Astrocyte of the cerebellum (primary cell): ENCODE data around the gene SLC25A39.
"Not testable (repeated sequence)": the region's sequence is repeated elsewhere in the genome, so short reads cannot be mapped to it uniquely, and the experiment has no call there.

Experiments
- DNase-seq: peaks from one replicate; pipeline ENCODE4 v3.0.0-alpha.2; 2011; ENCODE audit warnings: low read depth
- H3K4me3 ChIP-seq: 2 replicates; pipeline ENCODE4 v1.5.1; 2011; ENCODE audit warnings: mild to moderate bottlenecking, low read depth, low read length, moderate library complexity
- in situ Hi-C: cut with HindIII; loops from 2 replicates; pipeline ENCODE4 v1.10.0; 2017; ENCODE audit warnings: low sequenced_read_pairs
- TF ChIP-seq, protein P1 (sequence below): IDR thresholded peaks from 2 replicates; pipeline ENCODE4 v1.5.1; 2012; ENCODE audit warnings: low read length, low read depth, moderate library complexity, mild to moderate bottlenecking; ENCODE audit errors: missing control alignments

SLC25A39 gene

DNA sequence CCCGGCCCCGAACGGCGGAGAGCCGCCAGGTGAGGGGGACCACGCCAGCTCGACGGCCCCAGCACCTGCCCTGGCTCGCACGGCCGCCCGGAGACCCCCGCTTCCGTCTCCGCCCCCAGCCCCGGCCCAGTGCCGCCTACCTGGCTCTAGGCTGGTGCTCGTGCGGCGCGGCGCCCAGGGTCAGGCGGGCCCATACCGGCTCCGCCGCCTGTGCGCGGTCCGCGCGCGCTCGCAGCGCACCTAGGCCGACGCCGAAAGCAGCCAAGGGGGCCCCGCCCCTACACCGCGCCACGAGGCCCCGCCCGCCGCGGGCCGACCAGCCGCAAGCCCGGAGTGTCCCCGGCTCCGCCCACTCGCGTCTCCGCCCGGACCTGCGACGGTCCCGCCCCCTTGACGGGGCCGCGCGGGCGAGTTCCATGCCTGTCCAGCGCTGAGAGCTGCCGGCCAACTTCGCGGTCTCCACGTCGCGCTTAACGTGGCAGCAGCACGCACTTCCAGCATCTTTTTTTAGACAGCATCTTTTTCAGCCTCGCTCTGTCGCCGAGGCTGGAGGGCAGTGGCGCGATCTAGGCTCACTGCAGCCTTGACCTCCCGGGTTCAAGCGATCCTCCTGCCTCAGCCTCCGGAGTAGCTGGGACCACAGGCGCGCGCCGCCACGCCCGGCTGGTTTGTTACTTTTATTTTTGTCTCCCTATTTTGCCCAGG, at the start of gene SLC25A39:
TSS of gene SLC25A39 (minus strand) at position 253 of the 705 bp plus-strand sequence. CDS start 1,261 bp downstream, outside the sequence.
- TF ChIP-seq, protein P1, sequence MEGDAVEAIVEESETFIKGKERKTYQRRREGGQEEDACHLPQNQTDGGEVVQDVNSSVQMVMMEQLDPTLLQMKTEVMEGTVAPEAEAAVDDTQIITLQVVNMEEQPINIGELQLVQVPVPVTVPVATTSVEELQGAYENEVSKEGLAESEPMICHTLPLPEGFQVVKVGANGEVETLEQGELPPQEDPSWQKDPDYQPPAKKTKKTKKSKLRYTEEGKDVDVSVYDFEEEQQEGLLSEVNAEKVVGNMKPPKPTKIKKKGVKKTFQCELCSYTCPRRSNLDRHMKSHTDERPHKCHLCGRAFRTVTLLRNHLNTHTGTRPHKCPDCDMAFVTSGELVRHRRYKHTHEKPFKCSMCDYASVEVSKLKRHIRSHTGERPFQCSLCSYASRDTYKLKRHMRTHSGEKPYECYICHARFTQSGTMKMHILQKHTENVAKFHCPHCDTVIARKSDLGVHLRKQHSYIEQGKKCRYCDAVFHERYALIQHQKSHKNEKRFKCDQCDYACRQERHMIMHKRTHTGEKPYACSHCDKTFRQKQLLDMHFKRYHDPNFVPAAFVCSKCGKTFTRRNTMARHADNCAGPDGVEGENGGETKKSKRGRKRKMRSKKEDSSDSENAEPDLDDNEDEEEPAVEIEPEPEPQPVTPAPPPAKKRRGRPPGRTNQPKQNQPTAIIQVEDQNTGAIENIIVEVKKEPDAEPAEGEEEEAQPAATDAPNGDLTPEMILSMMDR, result no peak
- in situ Hi-C loops, result no loop called here
- DNase-seq, result peak; percentile 83
- H3K4me3 ChIP-seq, result peak within 1 kb of the TSS; percentile 87

DNA sequence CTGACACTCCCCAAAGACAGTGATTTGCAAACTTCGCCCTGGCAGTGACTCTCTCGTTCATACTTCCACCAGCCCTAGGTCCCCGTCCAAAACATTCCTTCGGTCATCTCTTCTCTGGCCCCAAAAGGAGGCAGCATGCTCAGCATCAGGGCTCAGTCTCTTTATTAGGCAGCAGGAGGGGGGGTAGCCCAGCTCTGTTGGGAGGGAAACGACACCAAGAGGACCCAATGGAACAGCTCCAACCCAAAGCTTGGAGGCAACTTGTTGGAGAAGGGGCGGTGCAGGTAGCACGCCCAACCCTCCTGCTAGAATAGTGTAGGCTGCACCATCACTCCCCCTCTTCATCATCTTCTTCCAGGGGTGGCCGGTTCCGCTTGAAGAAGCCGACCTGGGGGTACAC, 47.4 kb upstream of the SLC25A39 start:
- in situ Hi-C loops, result loop anchor here (25.0 kb wide), 1 partner anchor 265 kb away; no protein-coding TSS in a partner anchor
- no peak overlapping the region for H3K4me3 ChIP-seq
- no peak for DNase-seq
- TF ChIP-seq, protein P1, result no peak

GRCh38 chr17:44369414-44370023, 44.9 kb upstream of the SLC25A39 start:
- not testable (repeated sequence) for DNase-seq, H3K4me3 ChIP-seq
- in situ Hi-C loops, result loop anchor here (25.0 kb wide), 1 partner anchor 268 kb away; no protein-coding TSS in a partner anchor

- in situ Hi-C loops, result loop anchor here (25.0 kb wide), 1 partner anchor 269 kb away; no protein-coding TSS in a partner anchor
- DNase-seq, H3K4me3 ChIP-seq: not testable (repeated sequence)
Observed at GRCh38 chr17:44368391-44369243, 44.0 kb upstream of the SLC25A39 start.

- H3K4me3 ChIP-seq, result no peak overlapping the region
- TF ChIP-seq, protein P1, result no peak
- no peak for DNase-seq
- in situ Hi-C loops, result loop anchor here (25.0 kb wide), 1 partner anchor 270 kb away; no protein-coding TSS in a partner anchor
Observed at GRCh38 chr17:44367231-44367979, 42.8 kb upstream of the SLC25A39 start.

DNA sequence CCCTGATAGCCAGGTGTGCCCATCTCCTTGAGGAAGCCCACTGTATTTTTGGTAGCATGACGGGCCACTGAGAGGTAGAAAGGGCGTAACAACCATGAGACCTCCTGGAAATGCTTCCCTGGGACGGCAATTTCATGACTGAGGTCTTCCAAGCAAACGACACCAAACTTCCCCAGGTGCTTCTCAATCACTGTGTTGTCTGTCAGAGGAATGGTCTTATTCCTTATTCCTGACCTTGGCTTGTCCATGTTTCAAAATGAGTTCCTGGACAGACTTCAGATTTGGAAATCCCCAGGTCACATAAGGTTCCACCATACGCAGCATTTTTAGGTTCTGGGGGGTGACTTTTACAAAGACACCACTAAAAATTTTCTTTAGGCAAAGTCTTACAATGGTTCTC, 40.4 kb upstream of the SLC25A39 start:
- H3K4me3 ChIP-seq, DNase-seq: not testable (repeated sequence)
- in situ Hi-C loops, result loop anchor here (25.0 kb wide), 1 partner anchor 272 kb away; no protein-coding TSS in a partner anchor

DNA sequence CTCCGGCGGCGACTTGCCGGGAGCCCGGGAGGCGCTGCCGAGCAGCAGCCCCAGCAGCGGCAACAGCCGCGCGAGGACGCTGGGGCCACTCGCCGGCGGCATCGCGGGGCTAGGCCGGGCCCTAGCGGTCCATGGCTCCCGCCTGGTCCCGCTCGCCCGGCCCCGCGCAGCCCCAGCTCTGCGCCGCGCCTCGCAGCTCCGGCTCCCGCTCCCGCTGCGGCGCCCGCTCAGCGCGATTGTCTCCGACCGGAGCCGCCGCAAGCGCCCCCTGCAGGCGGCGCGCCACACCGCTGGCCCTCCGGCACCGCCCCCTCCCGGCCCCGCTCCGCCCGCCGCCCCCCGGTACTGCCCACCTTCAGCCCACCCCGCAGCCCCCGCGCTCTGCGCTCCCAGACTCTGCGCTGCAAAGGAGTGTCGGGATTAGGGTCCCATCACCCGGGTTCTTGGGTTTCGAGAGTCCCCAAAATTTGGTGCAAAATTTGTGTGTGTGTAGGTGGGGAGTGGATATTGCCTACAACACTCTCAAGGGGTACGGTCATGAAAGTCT, 39.1 kb upstream of the SLC25A39 start, which contains the start of gene FAM171A2:
TSS of gene FAM171A2 (minus strand) at position 241 of the 547 bp plus-strand sequence. CDS start at position 102, 139 bp downstream.
- in situ Hi-C loops, result loop anchor here (25.0 kb wide), 1 partner anchor 274 kb away; no protein-coding TSS in a partner anchor
- TF ChIP-seq, protein P1, result no peak
- peak within 1 kb of the TSS; percentile 80 for H3K4me3 ChIP-seq
- DNase-seq, result peak; percentile 22
